DMS 273 treated with DMSO at 0.1 percent for 48 hours (cell line): ENCODE results near the gene DBR1.
A peak's percentile ranks its signal among the peaks of the same experiment; 100 is the strongest.
"Not testable (repeated sequence)": the region's sequence is repeated elsewhere in the genome, so short reads cannot be mapped to it uniquely, and the experiment has no call there.

ENCODE experiments used
- DNase-seq: peaks from one replicate; lab custom pipeline; 2025; lab: John Stamatoyannopoulos, UW

The DBR1 gene

GRCh38 chr3:138186803-138187295 lies 12.1 kb upstream of the DBR1 start:
- DNase-seq = peak; percentile 79

DNA sequence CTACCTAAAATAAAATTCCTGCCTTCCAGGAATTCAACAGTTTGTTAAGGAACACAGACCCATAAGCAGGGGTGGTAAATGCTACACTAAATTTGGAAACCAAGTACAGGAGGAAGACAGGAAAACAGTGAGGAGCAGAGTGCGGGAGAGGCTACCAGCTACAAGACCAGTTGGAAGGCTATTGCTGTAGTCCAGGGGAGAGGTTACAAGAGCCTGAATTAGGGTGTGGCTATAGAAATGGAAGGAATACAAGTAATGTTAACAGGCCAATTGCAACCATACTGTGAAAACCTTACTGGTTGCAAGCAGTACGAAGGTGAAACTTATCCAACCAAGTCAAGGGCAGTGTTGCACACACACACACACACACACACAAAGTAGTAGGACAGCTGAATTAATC lies 11.5 kb upstream of the DBR1 start:
- DNase-seq = no peak

DNA sequence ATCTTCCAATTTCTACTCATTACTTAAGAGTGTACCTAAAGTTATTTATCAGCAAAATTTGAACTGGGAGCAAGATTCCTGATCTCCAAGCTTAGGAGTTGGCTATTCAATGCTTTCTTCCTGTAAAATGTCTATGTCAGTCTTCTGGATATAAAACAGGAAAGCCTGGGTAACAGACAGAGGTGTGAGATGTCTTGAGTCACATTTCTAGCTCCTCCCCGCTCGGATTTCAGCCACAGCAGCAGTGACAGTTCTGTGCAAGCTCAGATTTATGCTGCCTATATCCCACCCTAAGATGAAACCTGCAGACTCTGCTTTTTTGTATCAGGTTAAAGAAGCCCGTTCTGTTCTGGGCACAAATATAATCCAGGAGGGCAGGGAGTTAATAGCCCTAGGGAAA lies 10.3 kb upstream of the DBR1 start:
- no peak for DNase-seq

- DNase-seq = peak; percentile 21
Measured at GRCh38 chr3:138180375-138181029, 5.8 kb upstream of the DBR1 start.

DNA sequence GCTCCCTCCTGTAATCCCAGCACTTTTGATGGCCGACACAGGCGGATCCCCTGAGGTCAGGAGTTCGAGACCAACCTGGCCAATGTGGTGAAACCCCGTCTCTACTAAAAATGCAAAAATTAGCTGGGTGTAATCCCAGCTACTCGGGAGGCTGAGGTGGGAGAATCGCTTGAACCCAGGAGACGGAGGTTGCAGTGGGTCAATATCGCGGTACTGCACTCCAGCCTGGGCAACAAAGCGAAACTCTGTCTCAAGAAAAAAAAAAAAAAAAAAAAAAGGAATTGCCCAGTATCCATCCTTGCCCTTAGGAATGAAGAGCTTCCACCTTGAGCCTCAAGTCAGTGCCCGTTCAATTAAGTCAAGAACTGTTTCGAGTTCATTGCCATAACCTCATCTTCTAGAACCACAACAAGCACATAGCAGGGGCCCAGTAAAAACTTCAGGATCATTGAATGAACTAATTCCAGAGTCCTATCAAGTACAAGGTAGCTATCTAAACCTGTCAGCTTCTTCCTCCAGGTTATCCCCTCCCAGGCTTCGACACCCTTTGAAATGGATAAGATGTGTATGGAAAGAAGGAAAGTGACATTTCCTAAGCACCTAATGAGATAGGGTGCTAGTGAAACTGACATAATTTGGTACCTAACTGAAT lies 826 bp downstream of the DBR1 start:
- no peak for DNase-seq

DNA sequence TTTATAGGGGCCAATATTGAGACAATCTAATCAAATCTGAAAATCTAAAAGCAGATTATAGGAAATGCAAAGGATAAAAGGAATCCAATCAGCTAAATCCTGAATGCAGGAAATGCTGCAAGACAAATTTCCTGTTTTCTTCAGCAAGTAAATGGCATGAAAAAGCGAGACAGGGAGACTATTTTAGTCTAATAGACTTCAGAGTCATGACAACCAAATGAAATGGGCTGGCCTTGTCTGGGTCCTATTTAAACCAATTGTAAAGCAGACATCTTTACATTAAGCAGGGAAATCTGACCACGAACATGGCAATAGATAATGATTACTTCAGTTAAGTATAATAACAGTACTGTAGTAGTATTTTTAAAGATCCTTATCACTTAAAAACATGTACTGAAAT lies 2.1 kb downstream of the DBR1 start:
- DNase-seq = no peak

GRCh38 chr3:138165061-138165460 lies 9.7 kb downstream of the DBR1 start:
- no peak for DNase-seq

DNA sequence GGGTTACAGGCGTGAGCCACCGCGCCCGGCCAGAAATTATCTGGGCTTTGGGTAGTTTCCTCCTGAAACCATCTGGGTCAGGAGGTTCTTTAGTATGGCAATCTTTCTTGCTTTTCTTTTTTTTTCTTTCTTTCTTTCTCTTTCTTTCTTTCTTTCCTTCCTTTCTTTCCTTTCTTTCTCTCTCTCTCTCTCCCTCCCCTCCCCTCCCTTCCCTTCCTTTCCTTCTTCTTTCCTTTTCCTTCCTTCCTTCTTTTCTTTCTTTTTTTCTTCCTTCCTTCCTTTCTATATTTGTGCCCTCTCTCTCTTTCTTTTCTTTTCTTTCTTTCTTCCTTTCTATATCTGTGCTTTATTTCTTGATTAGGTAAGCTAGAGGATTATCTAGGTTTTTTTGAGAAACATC lies 17.0 kb downstream of the DBR1 start:
- DNase-seq = no peak

DNA sequence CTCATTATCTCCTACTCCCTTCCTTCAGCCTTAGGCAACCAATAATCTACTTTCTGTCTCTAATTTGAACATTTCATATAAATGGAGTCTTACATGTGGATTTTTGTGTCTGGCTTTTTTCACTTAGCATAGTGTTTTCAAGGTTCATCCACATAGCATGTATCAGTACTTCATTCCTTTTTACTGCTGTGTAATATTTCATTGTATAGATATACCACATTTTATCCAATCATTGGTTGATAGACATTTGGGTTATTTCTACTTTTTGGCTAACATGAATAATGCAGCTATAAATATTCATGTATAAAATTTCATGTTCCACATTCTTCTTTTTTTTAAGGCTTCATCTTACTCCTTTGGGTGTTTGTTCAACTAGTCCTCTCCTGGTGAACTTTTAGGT lies 20.2 kb downstream of the DBR1 start:
- DNase-seq = no peak

GRCh38 chr3:138148503-138148902 lies 26.2 kb downstream of the DBR1 start:
- no peak for DNase-seq

- not testable (repeated sequence) for DNase-seq
Measured at GRCh38 chr3:138142181-138142580, 32.5 kb downstream of the DBR1 start.

DNA sequence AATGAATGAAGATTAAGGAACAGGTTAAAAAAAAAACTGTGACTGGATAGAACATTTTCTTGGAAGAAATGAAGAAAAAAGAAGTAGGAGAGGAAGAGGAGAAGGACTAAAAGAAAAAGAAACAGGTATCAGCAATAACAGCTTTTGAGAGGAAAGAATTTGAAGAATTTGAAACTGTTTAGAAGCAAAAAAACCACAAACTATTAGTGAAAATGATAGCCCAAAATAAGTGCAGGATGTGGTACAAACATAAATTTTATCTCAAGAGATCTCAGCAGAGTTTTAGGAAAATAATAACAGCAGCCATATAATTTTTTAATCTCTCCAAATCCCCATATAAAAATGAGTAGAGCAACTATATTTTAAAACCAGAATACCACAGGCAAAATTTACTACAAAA lies 33.8 kb downstream of the DBR1 start:
- DNase-seq = no peak

DNA sequence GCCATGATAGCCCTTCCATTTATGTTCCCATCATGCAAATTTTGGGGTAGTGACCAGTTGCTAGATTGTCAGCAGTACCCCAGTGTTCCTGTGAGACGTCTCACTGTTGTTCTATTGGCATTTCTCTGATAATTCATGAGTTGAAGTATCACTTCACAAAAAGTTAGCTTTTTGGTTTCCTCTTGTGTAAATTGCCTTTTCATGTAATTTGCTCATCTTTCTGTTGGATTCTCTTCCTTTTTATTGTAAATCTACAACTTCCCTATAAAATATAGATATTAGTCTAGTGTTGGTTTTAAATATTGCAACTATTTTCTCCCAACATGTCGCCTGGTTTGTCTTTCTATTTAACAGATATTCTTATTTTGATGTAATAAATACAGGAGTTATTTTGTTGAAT lies 35.0 kb downstream of the DBR1 start:
- no peak for DNase-seq

DNA sequence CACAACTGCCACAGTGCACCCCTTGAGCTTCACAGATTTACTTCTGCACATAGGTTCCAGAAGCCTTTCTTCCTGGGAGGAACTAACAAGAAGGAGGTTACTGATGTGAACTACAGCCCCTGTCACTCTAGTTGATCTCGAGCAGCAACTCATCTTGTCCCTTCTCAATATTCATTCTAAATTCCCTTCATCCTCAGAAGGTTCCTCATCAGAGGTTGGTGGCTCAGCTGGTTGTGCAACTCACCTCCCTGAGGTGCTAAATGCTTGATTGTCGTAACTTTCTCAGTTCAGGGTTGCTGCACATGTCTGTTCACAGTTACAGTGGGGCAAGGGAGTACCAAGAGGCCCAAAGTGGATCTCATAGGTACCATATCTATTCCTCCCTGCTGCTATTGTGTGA lies 36.9 kb downstream of the DBR1 start:
- no peak for DNase-seq

DNA sequence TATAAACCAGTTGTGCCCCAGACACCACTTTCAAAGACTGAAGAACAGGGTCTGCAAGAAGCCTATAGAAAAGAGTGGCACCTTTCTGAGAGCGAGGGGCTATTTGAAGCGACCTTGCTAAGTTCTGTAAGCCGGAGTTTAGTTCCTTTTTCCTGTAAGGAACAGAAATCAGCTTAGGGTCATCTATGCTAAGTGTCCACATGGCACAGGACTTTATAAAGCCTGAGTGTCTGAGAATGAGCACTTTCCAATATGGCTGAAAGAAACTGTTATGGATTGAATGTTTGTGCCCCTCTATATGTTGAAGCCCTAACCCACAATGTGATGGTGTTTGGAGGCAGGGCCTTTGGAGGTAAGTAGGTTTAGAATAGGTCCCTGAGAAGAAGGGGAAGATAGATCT lies 38.5 kb downstream of the DBR1 start:
- no peak for DNase-seq

- no peak for DNase-seq
Measured at GRCh38 chr3:138135833-138136194, 38.9 kb downstream of the DBR1 start.

- DNase-seq = no peak
Measured at GRCh38 chr3:138135146-138135832, 39.4 kb downstream of the DBR1 start.

DNA sequence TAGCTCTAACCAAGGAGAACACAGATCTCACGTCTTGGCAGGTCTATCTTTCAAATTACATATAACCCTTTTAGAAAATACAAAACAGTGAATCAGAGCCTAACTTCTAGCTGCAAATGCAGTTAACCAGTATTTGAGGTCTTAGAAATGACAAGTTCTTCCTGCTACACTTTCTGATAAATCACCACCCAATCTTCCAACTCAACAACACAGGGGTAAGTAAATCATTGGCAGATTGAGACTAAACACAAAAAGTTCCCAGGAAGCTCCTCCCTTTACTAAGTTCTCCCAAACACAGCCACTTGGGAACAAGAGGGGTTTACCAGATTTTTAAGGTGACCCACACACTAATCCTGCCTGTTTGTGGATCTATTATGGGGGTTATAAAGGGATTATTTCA lies 42.5 kb downstream of the DBR1 start, which contains the start of gene A4GNT:
Gene A4GNT (minus strand): TSS at position 152 of the 400 bp plus-strand sequence. CDS start 1,134 bp downstream, outside the sequence.
- no peak for DNase-seq

- no peak for DNase-seq
Measured at GRCh38 chr3:138127636-138128365, 46.9 kb downstream of the DBR1 start.

DNA sequence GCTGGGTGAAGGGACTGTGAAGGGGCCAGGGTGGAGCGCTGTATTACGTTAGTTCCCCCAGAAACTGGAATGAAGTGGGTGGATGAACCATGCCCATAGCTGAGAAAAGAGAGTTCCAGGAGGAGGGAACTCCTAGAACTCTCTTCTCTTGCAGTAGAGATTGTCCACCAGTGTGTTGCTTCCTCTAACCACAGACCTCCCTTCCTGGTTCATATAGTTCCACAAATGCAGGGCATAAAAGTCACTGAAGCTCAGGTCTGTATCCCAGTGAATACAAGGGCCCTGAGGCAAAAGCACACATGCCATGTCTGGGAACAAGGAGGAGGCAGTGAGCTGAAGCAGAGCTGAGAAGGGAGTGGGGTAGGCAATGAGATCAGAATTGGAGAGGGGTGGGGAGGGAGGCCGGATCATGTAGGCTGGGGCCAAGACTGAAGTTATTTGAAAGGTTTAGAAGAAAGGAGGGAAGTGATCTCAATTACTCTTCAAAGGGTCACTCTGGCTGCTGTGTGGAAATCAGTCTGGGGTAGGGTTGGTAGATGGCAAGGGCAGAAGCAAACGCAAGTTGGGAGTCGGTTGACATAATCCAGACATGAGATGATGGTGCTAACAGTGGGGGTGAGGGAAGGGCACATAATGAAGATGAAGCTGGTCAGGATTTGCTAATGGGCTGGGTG lies 49.0 kb downstream of the DBR1 start:
- no peak for DNase-seq

DNA sequence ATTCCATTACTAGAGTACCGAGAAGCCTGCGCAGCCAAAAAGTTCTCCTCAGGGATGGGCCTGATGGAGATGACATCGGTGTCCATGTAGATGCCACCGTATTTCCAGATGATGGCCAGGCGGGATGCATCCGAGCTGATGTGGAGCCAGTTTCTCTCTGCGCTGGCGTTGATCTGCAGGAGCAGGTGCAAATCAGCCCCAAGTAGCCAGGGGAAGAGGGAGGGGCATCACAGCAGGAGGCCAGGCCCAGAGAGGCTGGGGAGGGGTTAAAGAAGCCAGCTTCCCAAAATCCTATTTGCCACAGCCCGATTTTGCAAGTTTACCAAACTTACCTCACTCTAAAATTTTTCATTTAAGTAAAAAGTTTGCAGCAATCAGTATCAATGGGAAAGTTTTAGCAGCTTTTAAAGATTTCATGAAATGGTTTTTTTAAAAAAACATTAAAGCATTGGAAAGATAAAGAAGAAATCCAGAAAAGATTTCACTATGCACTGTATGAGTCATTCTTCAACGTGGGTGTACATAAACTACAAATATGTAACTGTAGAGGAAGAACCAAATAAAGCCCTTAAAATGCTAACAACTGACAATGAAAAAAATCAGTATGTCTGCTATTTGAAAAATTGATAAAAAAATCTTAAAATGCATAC lies 49.9 kb downstream of the DBR1 start:
- DNase-seq = no peak
